OCI-LY1 (cell line): Measurements from ENCODE around the gene GNAO1.

ENCODE experiments used
- EZH2 ChIP-seq: fragments of 200-600 bp; sonication (generic), shearing (Covaris generic); IDR thresholded peaks from 2 replicates; pipeline ENCODE4 v1.8.0; 2017; ENCODE audit warnings: borderline replicate concordance, mixed run types, mild to moderate bottlenecking, antibody characterized with exemption, low read length, moderate library complexity, mixed read lengths
- TF ChIP-seq, protein P1 (sequence below): fragments of 200-600 bp; sonication (generic), shearing (Covaris generic); IDR thresholded peaks from 2 replicates; pipeline ENCODE4 v1.5.1; 2017; ENCODE audit warnings: mild to moderate bottlenecking, antibody characterized with exemption, low read length, moderate library complexity, mixed read lengths

DNA sequence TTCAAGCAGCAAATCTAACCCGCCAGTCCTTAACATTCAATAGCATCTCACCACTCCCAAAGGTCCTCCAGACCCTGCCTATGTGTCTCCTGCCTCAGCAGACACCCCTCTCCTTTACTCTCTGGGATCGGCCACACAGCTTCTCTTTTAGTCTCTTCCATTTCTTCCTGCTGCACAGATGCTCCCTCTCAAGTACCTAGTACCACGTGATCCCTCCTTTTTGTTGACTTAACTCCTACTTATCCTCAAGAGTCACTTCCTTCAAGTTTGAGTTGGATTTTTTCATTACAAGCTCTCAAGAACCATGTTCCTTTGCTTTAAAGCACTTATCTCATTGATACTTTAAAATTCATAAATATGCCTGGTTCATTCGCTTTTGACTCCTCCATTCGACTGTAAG, 209.2 kb downstream of the GNAO1 start:
- TF ChIP-seq, protein P1, sequence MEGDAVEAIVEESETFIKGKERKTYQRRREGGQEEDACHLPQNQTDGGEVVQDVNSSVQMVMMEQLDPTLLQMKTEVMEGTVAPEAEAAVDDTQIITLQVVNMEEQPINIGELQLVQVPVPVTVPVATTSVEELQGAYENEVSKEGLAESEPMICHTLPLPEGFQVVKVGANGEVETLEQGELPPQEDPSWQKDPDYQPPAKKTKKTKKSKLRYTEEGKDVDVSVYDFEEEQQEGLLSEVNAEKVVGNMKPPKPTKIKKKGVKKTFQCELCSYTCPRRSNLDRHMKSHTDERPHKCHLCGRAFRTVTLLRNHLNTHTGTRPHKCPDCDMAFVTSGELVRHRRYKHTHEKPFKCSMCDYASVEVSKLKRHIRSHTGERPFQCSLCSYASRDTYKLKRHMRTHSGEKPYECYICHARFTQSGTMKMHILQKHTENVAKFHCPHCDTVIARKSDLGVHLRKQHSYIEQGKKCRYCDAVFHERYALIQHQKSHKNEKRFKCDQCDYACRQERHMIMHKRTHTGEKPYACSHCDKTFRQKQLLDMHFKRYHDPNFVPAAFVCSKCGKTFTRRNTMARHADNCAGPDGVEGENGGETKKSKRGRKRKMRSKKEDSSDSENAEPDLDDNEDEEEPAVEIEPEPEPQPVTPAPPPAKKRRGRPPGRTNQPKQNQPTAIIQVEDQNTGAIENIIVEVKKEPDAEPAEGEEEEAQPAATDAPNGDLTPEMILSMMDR = no peak
- TF ChIP-seq EZH2 = no peak
